GM18951 (cell line): ENCODE data around the gene PFDN1.
"Not testable (repeated sequence)": the region's sequence is repeated elsewhere in the genome, so short reads cannot be mapped to it uniquely, and the experiment has no call there.

Experiments
- POLR2A ChIP-seq: IDR thresholded peaks from 4 replicates; pipeline ENCODE4 v1.6.1; 2011; ENCODE audit warnings: mild to moderate bottlenecking; ENCODE audit not compliant: insufficient read length, insufficient read depth; ENCODE audit errors: extremely low read depth
- in situ Hi-C: fragments of 300-500 bp; cut with MboI; formaldehyde crosslinking; loops from one replicate; pipeline ENCODE4 v1.12.0; 2022; ENCODE audit warnings: low sequenced_read_pairs, mixed read lengths, inconsistent platforms; ENCODE audit not compliant: unreplicated experiment

The PFDN1 gene

DNA sequence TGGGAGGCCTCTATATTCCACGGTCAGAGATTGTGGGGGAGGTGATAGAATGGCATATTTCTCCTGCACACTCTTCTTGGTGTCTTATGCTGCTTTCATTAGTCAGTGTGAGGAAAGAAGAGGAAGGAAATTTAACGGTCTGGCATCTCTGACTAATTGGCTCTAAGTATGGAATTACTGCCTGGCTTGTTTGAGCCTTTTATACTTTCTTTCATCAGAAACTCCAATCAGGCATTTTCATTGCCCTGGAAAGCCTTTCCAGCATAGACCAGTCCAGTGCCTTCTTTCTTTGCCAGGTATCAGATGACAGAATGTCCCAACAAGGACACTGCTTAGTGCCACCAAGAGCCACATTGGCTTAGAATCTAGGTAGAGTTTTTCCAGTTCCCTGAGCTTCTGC, 97.7 kb downstream of the PFDN1 start:
- no peak for TF ChIP-seq POLR2A
- in situ Hi-C loops: no loop called here

DNA sequence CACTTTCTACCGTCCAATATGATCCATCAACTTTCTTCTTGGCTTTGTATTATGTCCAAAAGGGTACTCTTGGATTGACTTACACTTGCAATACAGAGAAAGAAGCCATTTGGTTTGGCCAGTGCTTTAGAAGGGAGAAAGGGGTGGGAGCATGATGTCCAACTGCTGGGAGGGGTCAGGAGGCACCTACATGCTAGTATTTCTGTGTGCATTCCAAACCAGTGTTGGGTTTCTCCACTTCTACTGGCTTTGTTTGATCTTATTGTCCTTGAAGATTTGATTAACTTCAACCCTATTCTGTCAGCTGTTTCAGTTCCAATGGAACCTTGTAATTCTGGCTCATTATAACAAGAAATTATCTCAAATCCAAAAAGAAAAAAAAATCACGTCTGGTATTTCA, 100.3 kb downstream of the PFDN1 start:
- TF ChIP-seq POLR2A: no peak
- in situ Hi-C loops: no loop called here

DNA sequence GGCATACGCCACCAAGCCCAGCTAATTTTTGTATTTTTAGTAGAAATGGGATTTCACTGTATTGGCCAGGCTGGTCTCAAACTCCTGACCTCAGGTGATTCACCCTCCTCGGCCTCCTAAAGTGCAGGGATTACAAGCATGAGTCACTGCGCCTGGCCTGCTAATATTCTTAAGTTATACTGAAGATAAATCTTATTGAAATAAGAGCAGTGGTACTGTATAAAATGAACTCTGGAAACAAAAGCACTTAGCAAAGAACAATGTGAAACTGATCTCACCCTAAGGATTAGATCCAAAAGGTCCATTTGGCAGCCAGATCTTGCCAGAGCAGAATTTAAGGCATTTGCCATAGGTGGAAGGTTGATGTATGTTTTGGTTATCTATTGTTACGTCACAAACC, 100.8 kb downstream of the PFDN1 start:
- in situ Hi-C loops: no loop called here
- no peak for TF ChIP-seq POLR2A

DNA sequence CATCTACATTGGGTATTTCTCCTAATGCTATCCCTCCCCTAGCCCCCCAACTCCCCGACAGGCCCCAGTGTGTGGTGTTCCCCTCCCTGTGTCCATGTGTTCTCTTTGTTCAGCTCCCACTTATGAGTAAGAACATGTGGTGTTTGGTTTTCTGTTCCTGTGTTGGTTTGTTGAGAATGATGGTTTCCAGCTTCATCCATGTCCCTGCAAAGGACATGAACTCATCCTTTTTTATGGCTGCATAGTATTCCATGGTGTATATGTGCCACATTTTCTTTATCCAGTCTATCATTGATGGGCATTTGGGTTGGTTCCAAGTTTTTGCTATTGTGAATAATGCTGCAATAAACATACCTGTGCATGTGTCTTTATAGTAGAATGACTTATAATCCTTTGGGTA, 104.0 kb downstream of the PFDN1 start:
- in situ Hi-C loops: not testable (repeated sequence)

DNA sequence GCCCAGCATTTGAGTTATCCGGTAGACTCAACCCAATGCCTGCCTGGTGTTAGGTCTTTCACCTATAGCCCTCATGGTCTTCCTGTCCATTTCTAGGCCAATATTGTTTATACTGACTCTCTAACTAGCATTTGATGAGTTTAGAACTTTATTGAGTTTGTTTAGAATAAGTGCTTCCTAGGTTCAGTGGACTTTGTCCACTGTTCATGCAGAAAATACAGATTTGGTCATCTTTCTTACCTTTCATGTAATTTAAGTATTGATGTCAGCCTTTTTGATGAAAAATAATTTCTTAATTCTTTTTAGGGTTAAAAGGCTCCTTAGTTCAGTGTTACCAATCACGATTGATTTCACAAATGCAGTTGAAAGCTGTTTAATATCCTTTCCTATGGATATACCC, 105.9 kb downstream of the PFDN1 start:
- no peak for TF ChIP-seq POLR2A
- in situ Hi-C loops: no loop called here

DNA sequence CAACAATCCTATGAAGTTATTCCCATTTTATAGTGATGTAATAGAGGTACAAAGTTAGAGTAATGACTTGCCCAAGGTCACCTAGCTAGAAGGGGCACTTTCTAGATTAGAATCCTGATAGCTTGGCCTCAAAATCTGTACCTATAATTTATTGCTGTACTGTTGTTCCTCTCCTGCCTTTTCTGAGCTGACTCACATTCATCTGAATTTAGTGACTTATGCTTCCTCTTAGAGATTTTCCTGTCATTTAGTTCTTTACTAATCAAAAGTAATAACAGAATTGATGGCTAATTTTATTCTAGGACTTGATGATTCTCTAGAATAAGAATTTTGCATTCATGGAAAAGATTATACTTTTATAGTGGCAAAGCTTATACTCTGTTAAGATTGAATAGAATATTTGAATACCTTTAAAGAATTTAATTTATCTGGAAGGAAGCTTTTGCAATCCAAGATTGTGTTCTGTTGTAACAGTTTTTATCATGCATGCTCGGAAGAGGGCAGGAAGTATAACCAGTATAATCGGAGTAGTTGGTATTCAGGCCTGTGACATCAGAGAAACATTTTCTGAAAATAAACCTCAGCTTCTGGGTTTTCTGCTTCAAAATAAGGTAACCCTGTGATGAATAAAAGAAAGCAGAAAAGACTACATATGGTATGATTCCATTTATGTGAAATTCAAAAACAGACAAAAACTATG, 106.6 kb downstream of the PFDN1 start:
- no peak for TF ChIP-seq POLR2A
- in situ Hi-C loops: no loop called here
